ENCODE data around the gene MRPL34. TPM values are rescaled to one million over a fixed set of nuclear protein-coding genes. Genes with fewer than 3 reads are reported as not detected.
A peak's percentile ranks its signal among the peaks of the same experiment; 100 is the strongest.

The MRPL34 gene
- total RNA-seq, 1 experiment from 2014 or later, result 191 TPM

- no peaks in the 10 kb centered on the region for H3K27me3 ChIP-seq (ENCODE audit: low read length)
- H2AFZ ChIP-seq (ENCODE audit: low read length), result no peak overlapping the region
- no peaks in the 10 kb centered on the region; the same call in 1 of the 2 replicates for H3K79me2 ChIP-seq (ENCODE audit: low read length)
- BruUV-seq (replicated peaks), result no TSS peak
- no peak overlapping the region for H3K4me2 ChIP-seq (ENCODE audit: low read length)
- intact Hi-C loops (cut with micrococcal nuclease), result no loop called here
- ChIA-PET POLR2A (ENCODE audit: unreplicated experiment) (no interaction called here), CTCF (no interaction called here)
- no peaks in the 10 kb centered on the region for H3F3A ChIP-seq (ENCODE audit: low read length, unreplicated experiment)
- no peak overlapping the region for H3K4me3 ChIP-seq (ENCODE audit: low read length)
- no peaks in the 10 kb centered on the region for H3K9me3 ChIP-seq (ENCODE audit: low read length)
- no peaks in the 10 kb centered on the region for H4K20me1 ChIP-seq (ENCODE audit: low read length)
- H3K27ac ChIP-seq (ENCODE audit: low read length), result no peak overlapping the region
- DNase-seq (no peak), ATAC-seq (no peak)
- TF ChIP-seq EZH2 (IDR thresholded peaks at IDR 0.05; ENCODE audit: low read length, unreplicated experiment) (no peak), CTCF (conservative IDR thresholded peaks at IDR 0.05; ENCODE audit: low read depth, low read length) (no peak), EZH2phosphoT487 (IDR thresholded peaks at IDR 0.05; ENCODE audit: borderline replicate concordance, low read length) (no peak)
- no peak overlapping the region for H3K9ac ChIP-seq (ENCODE audit: low read length)
- H3K4me1 ChIP-seq (ENCODE audit: insufficient read depth, low read length), result no peaks in the 10 kb centered on the region; the same call in 1 of the 2 replicates
- H3K9me2 ChIP-seq (replicated peaks; ENCODE audit: low read length), result no peaks in the 10 kb centered on the region
- peaks cover 6% of the 10 kb centered on the region for H3K36me3 ChIP-seq (ENCODE audit: low read depth, low read length)
Measured at GRCh38 chr19:17329366-17330261, 23.9 kb downstream of the MRPL34 start.

- BruUV-seq (replicated peaks), result TSS peak; percentile 16
- intact Hi-C loops (cut with micrococcal nuclease), result no loop called here
- H3K9me2 ChIP-seq (replicated peaks; ENCODE audit: low read length), result no peaks in the 10 kb centered on the region
Measured at GRCh38 chr19:17330262-17331044, 24.8 kb downstream of the MRPL34 start.

More at GRCh38 chr19:17330262-17331044, 24.8 kb downstream of the MRPL34 start:
- H3K36me3 ChIP-seq (ENCODE audit: low read depth, low read length), result peaks cover 6% of the 10 kb centered on the region
- H4K20me1 ChIP-seq (ENCODE audit: low read length), result no peaks in the 10 kb centered on the region
- H3K27ac ChIP-seq (ENCODE audit: low read length), result no peak overlapping the region
- H3K4me1 ChIP-seq (ENCODE audit: insufficient read depth, low read length), result peaks cover 6% of the 10 kb centered on the region
- H3K4me3 ChIP-seq (ENCODE audit: low read length), result no peak overlapping the region
- no peak overlapping the region for H2AFZ ChIP-seq (ENCODE audit: low read length)
- H3K4me2 ChIP-seq (ENCODE audit: low read length), result no peak overlapping the region
- ChIA-PET POLR2A (ENCODE audit: unreplicated experiment) (no interaction called here), CTCF (interaction anchor here (0.5 kb wide), 1 partner anchor 27 kb away, joined by 11 read pairs; no protein-coding TSS in a partner anchor)
- DNase-seq (no peak), ATAC-seq (no peak)
- no peaks in the 10 kb centered on the region for H3K27me3 ChIP-seq (ENCODE audit: low read length)
- H3K9ac ChIP-seq (ENCODE audit: low read length), result no peak overlapping the region
- H3F3A ChIP-seq (ENCODE audit: low read length, unreplicated experiment), result no peaks in the 10 kb centered on the region
- H3K9me3 ChIP-seq (ENCODE audit: low read length), result no peaks in the 10 kb centered on the region
- TF ChIP-seq EZH2 (IDR thresholded peaks at IDR 0.05; ENCODE audit: low read length, unreplicated experiment), result no peak
- TF ChIP-seq EZH2phosphoT487 (IDR thresholded peaks at IDR 0.05; ENCODE audit: borderline replicate concordance, low read length), result no peak
- TF ChIP-seq CTCF (conservative IDR thresholded peaks at IDR 0.05; ENCODE audit: low read depth, low read length), result no peak
- no peaks in the 10 kb centered on the region; the same call in 1 of the 2 replicates for H3K79me2 ChIP-seq (ENCODE audit: low read length)
